Mesothelial cell of epicardium (in vitro differentiated cells): ENCODE results near the gene SFT2D1. TPM values are rescaled to one million over a fixed set of nuclear protein-coding genes. Genes with fewer than 3 reads are reported as not detected.

Source experiments
- DNase-seq, 2 experiments: peaks; one replicate each; pipeline ENCODE4 v3.0.0; 2021; ENCODE audit warnings: low spot score in 2 of 2; ENCODE audit not compliant: unreplicated experiment in 2 of 2
- H3K27ac Mint-ChIP-seq: 2 replicates; pipeline ENCODE4 v1.8.0; 2021; ENCODE audit warnings: mixed read lengths
- H3K27me3 Mint-ChIP-seq: 2 replicates; pipeline ENCODE4 v1.8.0; 2021; ENCODE audit warnings: low read depth, mixed read lengths
- H3K36me3 Mint-ChIP-seq: 2 replicates; pipeline ENCODE4 v1.8.0; 2021; ENCODE audit warnings: mixed read lengths
- H3K4me1 Mint-ChIP-seq: 2 replicates; pipeline ENCODE4 v1.8.0; 2021; ENCODE audit warnings: mixed read lengths
- H3K4me3 Mint-ChIP-seq: 2 replicates; pipeline ENCODE4 v1.8.0; 2021; ENCODE audit warnings: mild to moderate bottlenecking, moderate library complexity, mixed read lengths
- H3K9me3 Mint-ChIP-seq: 2 replicates; pipeline ENCODE4 v1.8.0; 2021; ENCODE audit warnings: mixed read lengths
- total RNA-seq: library from RNA; stranded (reverse); gene quantifications from 3 replicates; pipeline ENCODE4 v1.2.1, GENCODE V29; 2021
- TF ChIP-seq, protein P1 (sequence below): fragments of 200-600 bp; sonication (generic); IDR thresholded peaks from one replicate; pipeline ENCODE4 v1.5.0; 2021; ENCODE audit warnings: antibody characterized with exemption; ENCODE audit not compliant: unreplicated experiment

SFT2D1 gene
- total RNA-seq, 1 donor from 2014 or later, result 26.8 TPM

DNA sequence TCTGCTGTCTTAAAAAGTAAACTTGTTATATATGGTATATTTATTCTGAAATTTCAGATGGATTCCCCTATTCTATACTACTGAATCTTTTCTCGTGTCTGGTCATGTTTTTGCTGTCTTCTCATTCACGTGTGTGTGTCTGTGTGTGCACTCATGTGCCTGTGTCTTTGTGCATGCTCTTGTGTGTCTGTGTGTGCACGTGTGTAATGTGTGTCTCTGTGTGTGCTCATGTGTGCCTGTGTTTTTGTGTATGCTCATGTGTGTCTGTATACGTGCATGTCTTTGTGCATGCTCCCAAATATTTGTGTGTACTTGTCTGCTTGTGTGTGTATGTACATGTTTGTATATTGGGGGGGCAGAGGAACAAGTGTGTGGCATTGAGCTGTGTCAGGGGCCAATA lies 68.2 kb downstream of the SFT2D1 start:
- H3K36me3 Mint-ChIP-seq, result no peaks in the 10 kb centered on the region
- peaks cover 2% of the 10 kb centered on the region for H3K4me1 Mint-ChIP-seq
- TF ChIP-seq, protein P1, sequence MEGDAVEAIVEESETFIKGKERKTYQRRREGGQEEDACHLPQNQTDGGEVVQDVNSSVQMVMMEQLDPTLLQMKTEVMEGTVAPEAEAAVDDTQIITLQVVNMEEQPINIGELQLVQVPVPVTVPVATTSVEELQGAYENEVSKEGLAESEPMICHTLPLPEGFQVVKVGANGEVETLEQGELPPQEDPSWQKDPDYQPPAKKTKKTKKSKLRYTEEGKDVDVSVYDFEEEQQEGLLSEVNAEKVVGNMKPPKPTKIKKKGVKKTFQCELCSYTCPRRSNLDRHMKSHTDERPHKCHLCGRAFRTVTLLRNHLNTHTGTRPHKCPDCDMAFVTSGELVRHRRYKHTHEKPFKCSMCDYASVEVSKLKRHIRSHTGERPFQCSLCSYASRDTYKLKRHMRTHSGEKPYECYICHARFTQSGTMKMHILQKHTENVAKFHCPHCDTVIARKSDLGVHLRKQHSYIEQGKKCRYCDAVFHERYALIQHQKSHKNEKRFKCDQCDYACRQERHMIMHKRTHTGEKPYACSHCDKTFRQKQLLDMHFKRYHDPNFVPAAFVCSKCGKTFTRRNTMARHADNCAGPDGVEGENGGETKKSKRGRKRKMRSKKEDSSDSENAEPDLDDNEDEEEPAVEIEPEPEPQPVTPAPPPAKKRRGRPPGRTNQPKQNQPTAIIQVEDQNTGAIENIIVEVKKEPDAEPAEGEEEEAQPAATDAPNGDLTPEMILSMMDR, result no peak
- no peaks in the 10 kb centered on the region for H3K9me3 Mint-ChIP-seq
- no peak overlapping the region for H3K27ac Mint-ChIP-seq
- no peak overlapping the region for H3K4me3 Mint-ChIP-seq
- peaks cover 64% of the 10 kb centered on the region for H3K27me3 Mint-ChIP-seq
- DNase-seq, result no peak

DNA sequence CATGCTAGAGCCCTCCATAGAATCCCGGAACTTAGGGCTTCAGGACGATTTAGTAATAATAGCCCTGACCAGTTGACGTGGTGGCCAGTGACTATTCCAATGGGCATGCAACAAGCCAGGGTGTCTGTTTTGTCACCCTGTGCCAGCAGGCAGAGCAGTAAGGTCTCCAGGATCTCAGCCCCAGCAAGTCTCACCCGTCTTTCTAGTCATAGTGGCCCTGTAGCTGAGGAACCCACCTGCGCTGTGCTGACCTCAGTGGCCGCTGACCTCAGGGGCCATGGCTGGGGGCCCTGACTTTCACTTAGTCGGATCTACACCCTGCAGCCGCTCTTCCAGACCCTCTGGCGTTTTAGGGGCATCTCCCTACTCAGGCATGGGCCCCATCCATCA lies 71.0 kb downstream of the SFT2D1 start:
- H3K4me1 Mint-ChIP-seq, result peaks cover 2% of the 10 kb centered on the region
- H3K9me3 Mint-ChIP-seq, result no peaks in the 10 kb centered on the region
- peaks cover 74% of the 10 kb centered on the region for H3K27me3 Mint-ChIP-seq
- DNase-seq, result no peak
- no peak overlapping the region for H3K4me3 Mint-ChIP-seq
- TF ChIP-seq, protein P1, result no peak
- H3K36me3 Mint-ChIP-seq, result no peaks in the 10 kb centered on the region
- H3K27ac Mint-ChIP-seq, result no peak overlapping the region

DNA sequence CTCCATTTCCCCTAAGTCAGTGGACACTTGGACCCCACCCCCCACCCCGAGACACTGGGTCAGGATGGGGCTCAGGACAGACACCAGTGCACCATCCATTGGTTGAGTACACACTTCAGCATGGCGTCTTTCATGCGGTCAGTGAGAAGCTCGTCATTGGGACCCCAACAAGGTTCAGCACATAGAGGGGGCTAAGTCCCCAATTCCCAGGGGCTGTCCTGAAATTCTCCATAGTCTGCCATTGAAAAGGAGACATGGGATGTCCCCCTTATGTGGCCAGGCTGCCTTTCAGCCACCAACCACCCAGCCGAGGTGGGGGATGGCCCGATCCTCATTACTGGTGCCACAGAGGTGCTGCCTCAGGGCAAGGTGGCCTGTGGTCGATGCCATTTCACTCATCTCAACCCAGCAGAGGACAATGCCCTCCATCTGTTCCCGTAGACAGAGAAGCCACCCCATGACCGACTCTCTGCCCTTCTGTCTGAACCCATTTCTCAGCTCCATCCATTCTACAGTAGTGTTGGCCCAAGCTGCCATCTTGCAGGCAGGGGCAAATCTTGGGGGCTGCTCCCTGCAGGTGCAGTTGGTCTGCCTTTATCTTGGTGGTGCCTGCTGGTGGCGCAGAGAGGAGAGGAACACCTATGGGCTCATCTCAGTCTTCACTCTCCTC lies 71.5 kb downstream of the SFT2D1 start:
- Mint-ChIP-seq H3K4me1 (peaks cover 2% of the 10 kb centered on the region), H3K27me3 (peaks cover 69% of the 10 kb centered on the region), H3K36me3 (no peaks in the 10 kb centered on the region), H3K9me3 (no peaks in the 10 kb centered on the region), H3K27ac (no peak overlapping the region), H3K4me3 (no peak overlapping the region)
- TF ChIP-seq, protein P1, result no peak
- DNase-seq, result no peak

Other genes with a start within 250 kb of the SFT2D1 start
- not detected in 3 replicates for gene TBXT, start 174.7 kb downstream of the SFT2D1 start, total RNA-seq
- 0.20 to 0.38 TPM (median 0.31 TPM) in 3 replicates for gene PRR18, start 34.2 kb downstream of the SFT2D1 start, total RNA-seq
- gene MPC1, start 40.4 kb upstream of the SFT2D1 start, total RNA-seq, result 12.4 to 14.3 TPM (median 12.7 TPM) in 3 replicates
- gene RAMACL, start 244.1 kb upstream of the SFT2D1 start, total RNA-seq, result 0.69 to 1.00 TPM (median 0.79 TPM) in 3 replicates